ENCODE data around the gene GTPBP1. TPM values are rescaled to one million over a fixed set of nuclear protein-coding genes. Genes with fewer than 3 reads are reported as not detected.

GTPBP1 gene
- total RNA-seq, 2 donors from 2014 or later: 135 to 192 TPM

GRCh38 chr22:38734421-38735100, 28.8 kb downstream of the GTPBP1 start:
- H3K36me3 Mint-ChIP-seq: peaks cover 13% of the 10 kb centered on the region
- DNase-seq (ENCODE audit: low spot score) (no peak), ATAC-seq (no peak)
- peak overlapping the region; percentile 74 to 85 for H3K27ac Mint-ChIP-seq
- H3K4me1 Mint-ChIP-seq (ENCODE audit: low read depth in 2 of 2): peaks cover 16 to 39% of the 10 kb centered on the region in 2 donors
- no peaks in the 10 kb centered on the region for H3K27me3 Mint-ChIP-seq
- H3K4me3 Mint-ChIP-seq: no peak overlapping the region
- H3K9me3 Mint-ChIP-seq: no peaks in the 10 kb centered on the region

DNA sequence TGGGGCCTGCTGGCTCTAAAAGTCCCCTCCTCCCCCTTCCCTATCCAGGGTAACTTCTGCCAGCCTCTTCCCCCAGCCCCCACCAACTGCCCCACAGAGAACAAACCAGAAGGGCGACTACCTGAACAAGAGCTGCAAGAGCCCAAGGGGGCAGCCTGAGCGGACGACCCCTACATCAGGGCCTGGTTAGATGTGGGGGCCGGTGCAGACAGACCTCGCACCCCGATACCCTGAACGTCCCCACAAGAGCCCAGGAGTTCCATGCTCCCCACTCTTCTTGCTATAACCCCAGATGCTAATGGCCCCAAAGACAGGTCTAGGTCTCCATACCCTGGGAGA, 29.4 kb downstream of the GTPBP1 start:
- ATAC-seq: no peak
- Mint-ChIP-seq H3K4me1 (ENCODE audit: low read depth in 2 of 2) (peaks cover 15 to 39% of the 10 kb centered on the region in 2 donors), H3K36me3 (peaks cover 11% of the 10 kb centered on the region), H3K27ac (peak overlapping the region; percentile 74 to 85), H3K9me3 (no peaks in the 10 kb centered on the region), H3K27me3 (no peaks in the 10 kb centered on the region), H3K4me3 (no peak overlapping the region)
- DNase-seq (ENCODE audit: low spot score): no peak

GRCh38 chr22:38735465-38736256, 29.9 kb downstream of the GTPBP1 start:
- no peak overlapping the region for H3K4me3 Mint-ChIP-seq
- DNase-seq (ENCODE audit: low spot score) (no peak), ATAC-seq (peak in 1 of 2 donors; percentile 13)
- H3K9me3 Mint-ChIP-seq: no peaks in the 10 kb centered on the region
- H3K27ac Mint-ChIP-seq: peak overlapping the region; percentile 74 to 89
- peaks cover 9 to 39% of the 10 kb centered on the region in 2 donors for H3K4me1 Mint-ChIP-seq (ENCODE audit: low read depth in 2 of 2)
- no peaks in the 10 kb centered on the region for H3K27me3 Mint-ChIP-seq
- H3K36me3 Mint-ChIP-seq: peaks cover 7% of the 10 kb centered on the region

- H3K27ac Mint-ChIP-seq: peak overlapping the region; percentile 74 to 89
- no peak overlapping the region for H3K4me3 Mint-ChIP-seq
- H3K36me3 Mint-ChIP-seq: peaks cover 7% of the 10 kb centered on the region
- DNase-seq (ENCODE audit: low spot score): no peak
- ATAC-seq: no peak
- no peaks in the 10 kb centered on the region for H3K27me3 Mint-ChIP-seq
- no peaks in the 10 kb centered on the region for H3K9me3 Mint-ChIP-seq
- peaks cover 9 to 38% of the 10 kb centered on the region in 2 donors for H3K4me1 Mint-ChIP-seq (ENCODE audit: low read depth in 2 of 2)
Measured at GRCh38 chr22:38736257-38736570, 30.5 kb downstream of the GTPBP1 start.

- Mint-ChIP-seq H3K9me3 (no peaks in the 10 kb centered on the region), H3K36me3 (peaks cover 7% of the 10 kb centered on the region), H3K4me1 (ENCODE audit: low read depth in 2 of 2) (peaks cover 9 to 42% of the 10 kb centered on the region in 2 donors), H3K4me3 (no peak overlapping the region), H3K27ac (peak overlapping the region; percentile 74 to 89), H3K27me3 (no peaks in the 10 kb centered on the region)
- ATAC-seq (no peak), DNase-seq (ENCODE audit: low spot score) (no peak)
Measured at GRCh38 chr22:38737302-38738060, 31.7 kb downstream of the GTPBP1 start.

DNA sequence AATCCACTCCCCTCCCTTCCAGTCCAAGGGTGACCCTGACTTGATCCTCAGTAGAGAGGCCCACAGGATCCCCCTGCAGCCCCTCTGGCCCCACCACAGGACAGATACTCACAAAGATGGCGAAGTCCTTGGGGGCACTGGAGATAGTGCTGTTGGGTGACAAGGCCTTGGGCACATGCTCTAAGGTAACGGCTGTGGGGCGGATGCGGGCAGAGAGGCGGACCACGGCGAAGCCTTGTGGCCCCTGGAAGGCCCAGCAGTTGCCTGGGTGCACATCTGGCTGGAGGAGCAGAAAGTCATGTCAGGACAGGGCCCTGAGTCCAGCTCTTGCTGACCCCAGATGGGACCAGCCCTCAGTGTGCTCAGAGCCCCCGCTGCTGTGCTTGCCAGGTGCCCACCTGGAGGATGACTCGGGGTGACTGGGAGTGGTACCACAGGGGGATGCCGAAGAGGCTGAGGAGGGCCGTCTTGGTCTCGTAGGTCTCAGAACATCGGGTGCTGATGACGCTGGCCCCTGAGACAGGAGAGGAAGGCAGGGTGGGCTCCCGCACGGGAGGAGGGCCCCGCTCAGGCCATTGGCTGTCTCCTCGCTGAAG, 32.8 kb downstream of the GTPBP1 start:
- H3K4me1 Mint-ChIP-seq (ENCODE audit: low read depth in 2 of 2): peaks cover 9 to 39% of the 10 kb centered on the region in 2 donors
- H3K4me3 Mint-ChIP-seq: no peak overlapping the region
- peaks cover 7% of the 10 kb centered on the region for H3K36me3 Mint-ChIP-seq
- ATAC-seq (no peak), DNase-seq (ENCODE audit: low spot score) (no peak)
- H3K27me3 Mint-ChIP-seq: no peaks in the 10 kb centered on the region
- peak overlapping the region; percentile 74 to 89 for H3K27ac Mint-ChIP-seq
- no peaks in the 10 kb centered on the region for H3K9me3 Mint-ChIP-seq

DNA sequence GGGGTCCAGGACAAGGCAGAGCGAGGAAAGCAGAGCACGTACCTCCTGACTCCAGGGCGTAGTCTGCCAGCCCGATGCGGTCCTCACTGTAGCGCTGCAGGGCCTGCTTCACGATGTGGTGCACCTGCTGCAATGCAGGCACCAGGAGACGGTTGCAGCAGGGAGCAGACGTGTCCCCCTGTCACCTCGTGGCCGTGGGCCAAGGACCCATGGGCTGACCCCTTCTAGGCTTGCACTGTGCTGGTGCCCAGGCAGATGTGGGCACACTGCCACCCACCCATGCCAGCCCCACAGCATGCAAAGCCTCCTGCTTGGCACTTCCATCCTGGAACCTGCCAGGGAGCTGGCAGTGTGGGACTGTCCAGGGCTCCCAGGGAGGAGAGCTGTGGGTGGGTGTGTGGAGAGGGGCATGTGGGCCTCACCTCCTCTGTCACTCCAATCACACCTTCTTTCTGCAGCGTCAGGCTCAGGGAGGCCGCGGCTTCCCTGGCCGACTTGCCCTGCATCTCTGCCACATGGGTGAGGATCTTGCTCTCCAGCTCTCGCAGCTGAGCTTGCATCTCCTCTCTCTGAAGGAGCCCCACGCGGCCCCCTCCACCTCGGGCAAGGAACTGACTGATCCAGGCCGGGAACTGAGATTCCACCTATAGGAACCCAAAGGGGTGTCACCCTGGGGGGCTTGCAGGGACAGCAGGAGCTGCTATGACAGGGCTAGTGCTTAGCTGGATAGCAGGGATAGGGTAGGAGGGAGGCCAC, 33.7 kb downstream of the GTPBP1 start:
- H3K27ac Mint-ChIP-seq: no peak overlapping the region
- peaks cover 7% of the 10 kb centered on the region for H3K36me3 Mint-ChIP-seq
- peaks cover 9 to 38% of the 10 kb centered on the region in 2 donors for H3K4me1 Mint-ChIP-seq (ENCODE audit: low read depth in 2 of 2)

DNA sequence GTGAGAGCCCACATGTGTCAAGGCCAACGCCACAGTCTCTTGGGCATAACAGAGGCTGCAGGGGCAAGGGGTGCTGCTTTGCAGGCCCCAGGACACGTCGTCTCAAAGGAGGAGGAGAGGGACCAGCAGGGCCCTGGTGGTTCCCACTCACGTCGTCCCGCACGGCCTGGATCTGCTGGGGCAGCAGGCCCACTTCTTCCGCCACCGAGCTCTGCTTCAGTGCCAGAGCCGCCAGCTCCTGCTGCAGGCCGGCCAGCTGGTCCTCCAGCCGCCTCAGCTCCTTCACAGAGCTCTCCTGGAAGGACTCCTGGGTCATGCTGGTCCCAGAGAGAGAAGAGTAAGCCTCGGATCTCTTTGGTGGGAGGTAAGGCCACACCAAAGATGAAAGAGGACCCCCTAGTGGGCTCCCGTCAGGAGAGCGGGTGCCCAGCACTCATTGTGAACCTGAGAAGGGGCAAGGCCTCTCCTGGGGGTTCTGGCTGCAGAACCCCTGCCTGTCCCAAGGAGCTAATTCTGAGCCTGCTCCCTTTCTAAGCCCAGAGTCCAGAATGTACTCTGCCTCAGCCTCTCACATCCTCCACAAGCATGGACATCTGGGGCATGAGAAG, 34.5 kb downstream of the GTPBP1 start:
- peak overlapping the region in 1 of 2 donors; percentile 59 for H3K27ac Mint-ChIP-seq
- H3K4me3 Mint-ChIP-seq: no peak overlapping the region
- ATAC-seq: no peak
- no peaks in the 10 kb centered on the region for H3K9me3 Mint-ChIP-seq
- H3K4me1 Mint-ChIP-seq (ENCODE audit: low read depth in 2 of 2): peaks cover 9 to 32% of the 10 kb centered on the region in 2 donors
- H3K36me3 Mint-ChIP-seq: peaks cover 7% of the 10 kb centered on the region
- DNase-seq (ENCODE audit: low spot score): no peak
- no peaks in the 10 kb centered on the region for H3K27me3 Mint-ChIP-seq

More for the DNA sequence above, 33.7 kb downstream of the GTPBP1 start:
- Mint-ChIP-seq H3K27me3 (no peaks in the 10 kb centered on the region), H3K4me3 (no peak overlapping the region), H3K9me3 (no peaks in the 10 kb centered on the region)
- no peak for DNase-seq (ENCODE audit: low spot score)
- no peak for ATAC-seq

DNA sequence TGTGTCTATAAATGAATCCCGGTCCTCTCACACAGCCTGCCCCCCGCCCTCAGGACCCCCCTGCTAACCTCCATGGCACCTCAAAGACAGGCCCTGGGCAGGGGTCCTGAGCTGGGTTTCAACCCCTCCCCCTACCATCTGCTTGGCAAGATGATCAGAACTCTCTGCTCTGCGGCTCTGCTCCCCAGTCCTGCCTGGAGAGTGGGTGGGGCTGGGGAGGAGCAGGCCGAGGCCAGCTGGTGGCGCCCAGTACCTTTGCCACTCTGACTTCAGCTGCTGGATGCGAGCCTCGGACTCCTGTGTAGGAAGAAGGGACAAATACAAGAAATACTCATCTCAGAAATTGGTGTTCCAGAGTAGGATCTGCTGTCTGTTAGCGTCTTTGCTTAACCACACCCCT, 35.0 kb downstream of the GTPBP1 start:
- Mint-ChIP-seq H3K4me3 (no peak overlapping the region), H3K4me1 (ENCODE audit: low read depth in 2 of 2) (peaks cover 9 to 30% of the 10 kb centered on the region in 2 donors), H3K27me3 (no peaks in the 10 kb centered on the region), H3K36me3 (peaks cover 7% of the 10 kb centered on the region), H3K27ac (peak overlapping the region in 1 of 2 donors; percentile 59), H3K9me3 (no peaks in the 10 kb centered on the region)
- DNase-seq (ENCODE audit: low spot score): no peak
- no peak for ATAC-seq

- Mint-ChIP-seq H3K36me3 (peaks cover 7% of the 10 kb centered on the region), H3K27me3 (no peaks in the 10 kb centered on the region), H3K27ac (peak overlapping the region in 1 of 2 donors; percentile 59), H3K9me3 (no peaks in the 10 kb centered on the region), H3K4me1 (ENCODE audit: low read depth in 2 of 2) (peaks cover 9 to 26% of the 10 kb centered on the region in 2 donors), H3K4me3 (no peak overlapping the region)
- DNase-seq (ENCODE audit: low spot score) (no peak), ATAC-seq (no peak)
Measured at GRCh38 chr22:38741166-38741565, 35.4 kb downstream of the GTPBP1 start.

DNA sequence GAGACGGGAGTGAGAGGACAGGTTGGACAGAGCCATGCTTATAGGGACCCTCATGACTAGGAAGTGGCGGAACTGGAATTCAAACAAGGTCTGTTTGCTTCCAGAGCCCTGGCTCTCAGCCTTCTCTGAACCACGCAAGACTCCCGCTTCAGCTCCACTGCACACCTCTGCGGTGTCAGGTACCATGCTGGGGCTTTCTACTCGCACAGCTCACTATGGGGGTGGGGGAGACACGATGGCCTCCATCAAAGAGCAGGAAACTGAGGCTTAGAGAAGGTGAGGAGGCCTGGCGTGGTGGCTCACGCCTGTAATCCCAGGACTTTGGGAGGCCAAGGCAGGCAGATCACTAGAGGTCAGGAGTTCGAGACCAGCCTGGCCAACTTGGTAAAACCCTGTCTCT, 35.8 kb downstream of the GTPBP1 start:
- H3K27ac Mint-ChIP-seq: peak overlapping the region in 1 of 2 donors; percentile 59

GRCh38 chr22:38742176-38742942, 36.6 kb downstream of the GTPBP1 start:
- DNase-seq (ENCODE audit: low spot score): no peak
- Mint-ChIP-seq H3K27ac (no peak overlapping the region), H3K4me3 (no peak overlapping the region), H3K4me1 (ENCODE audit: low read depth in 2 of 2) (peaks cover 7 to 17% of the 10 kb centered on the region in 2 donors), H3K9me3 (no peaks in the 10 kb centered on the region), H3K27me3 (no peaks in the 10 kb centered on the region), H3K36me3 (no peaks in the 10 kb centered on the region)
- ATAC-seq: no peak

More for the DNA sequence above, 35.8 kb downstream of the GTPBP1 start:
- Mint-ChIP-seq H3K36me3 (peaks cover 7% of the 10 kb centered on the region), H3K9me3 (no peaks in the 10 kb centered on the region), H3K4me1 (ENCODE audit: low read depth in 2 of 2) (peaks cover 9 to 24% of the 10 kb centered on the region in 2 donors), H3K4me3 (no peak overlapping the region), H3K27me3 (no peaks in the 10 kb centered on the region)
- ATAC-seq (no peak), DNase-seq (ENCODE audit: low spot score) (no peak)
